Hematopoietic multipotent progenitor cell (in vitro differentiated cells): ENCODE measurements around the gene DHX16. TPM values are rescaled to one million over a fixed set of nuclear protein-coding genes. Genes with fewer than 3 reads are reported as not detected.

Source experiments
- DNase-seq, 3 donors: peaks; one replicate each; pipeline ENCODE4 v3.0.0-alpha.2; 2011 to 2015; ENCODE audit warnings: low read depth in 2 of 3, low spot score in 2 of 3
- total RNA-seq: library from RNA; depleted of rRNA; stranded (reverse); fragments of >200 nt; gene quantifications from one replicate; pipeline ENCODE4 v1.2.3, GENCODE V29; 2012

DHX16 gene
- total RNA-seq, 1 donor, result 42.3 TPM

GRCh38 chr6:30643656-30644055 lies 29.1 kb downstream of the DHX16 start:
- DNase-seq, result no peak

GRCh38 chr6:30641048-30641447 lies 31.8 kb downstream of the DHX16 start:
- peak in 1 of 3 donors; percentile 52 for DNase-seq

GRCh38 chr6:30640481-30640880 lies 32.3 kb downstream of the DHX16 start:
- peak in 1 of 3 donors; percentile 56 for DNase-seq

- DNase-seq, result no peak
Measured at GRCh38 chr6:30635834-30636233, 37.0 kb downstream of the DHX16 start.

GRCh38 chr6:30626484-30627366 lies 46.1 kb downstream of the DHX16 start, which contains the start of gene ATAT1:
ATAT1 (plus strand) TSS chr6:30626874.
- peak; percentile 77 to 92 (median 91) for DNase-seq

GRCh38 chr6:30625511-30625910 lies 47.3 kb downstream of the DHX16 start:
- no peak for DNase-seq

- no peak for DNase-seq
Measured at GRCh38 chr6:30619561-30619960, 53.2 kb downstream of the DHX16 start.

- no peak for DNase-seq
Measured at GRCh38 chr6:30618270-30618797, 54.5 kb downstream of the DHX16 start.

GRCh38 chr6:30617565-30618269 lies 55.1 kb downstream of the DHX16 start, which contains the start of gene MRPS18B:
MRPS18B (plus strand) TSS chr6:30617840; CDS start chr6:30617866, 26 bp downstream.
- DNase-seq, result peak; percentile 98 to 99 (median 99)

- DNase-seq, result peak in 2 of 3 donors; percentile 100
Measured at GRCh38 chr6:30616811-30617564, 55.8 kb downstream of the DHX16 start, which contains the start of gene PPP1R10. PPP1R10 (minus strand) TSS chr6:30617243; CDS start chr6:30609944, 7,299 bp downstream.

GRCh38 chr6:30615958-30616810 lies 56.6 kb downstream of the DHX16 start:
- DNase-seq, result peak in 2 of 3 donors; percentile 28 to 75

GRCh38 chr6:30615219-30615957 lies 57.4 kb downstream of the DHX16 start:
- peak; percentile 28 to 92 (median 67) for DNase-seq

- peak; percentile 75 to 99 (median 95) for DNase-seq
Measured at GRCh38 chr6:30614843-30615218, 58.0 kb downstream of the DHX16 start.

GRCh38 chr6:30614044-30614842 lies 58.6 kb downstream of the DHX16 start:
- no peak for DNase-seq

- DNase-seq, result no peak
Measured at GRCh38 chr6:30613251-30614043, 59.4 kb downstream of the DHX16 start.

GRCh38 chr6:30612687-30613248 lies 60.0 kb downstream of the DHX16 start:
- DNase-seq, result no peak

- no peak for DNase-seq
Measured at GRCh38 chr6:30612213-30612612, 60.6 kb downstream of the DHX16 start.
